Endothelial cell of umbilical vein (primary cell): Measurements from ENCODE around the gene SMARCE1. TPM values are rescaled to one million over a fixed set of nuclear protein-coding genes. Genes with fewer than 3 reads are reported as not detected.

ENCODE experiments used
- BruUV-seq: library from RNA; stranded (reverse); fragments of 400-500 nt; replicated peaks from 2 replicates; lab custom pipeline; 2021; lab: Mats Ljungman, UMichigan
- CTCF ChIA-PET: fragments of 300-600, 350-600 bp; sonication (Branson Sonifier 250); formaldehyde crosslinking; loops from one replicate; lab custom pipeline; 2021; ENCODE audit warnings: antibody characterized with exemption, inconsistent platforms; lab: Charles Lee
- POLR2A ChIA-PET: fragments of 300-600, 350-600 bp; sonication (Branson Sonifier 250); formaldehyde crosslinking; loops from one replicate; lab custom pipeline; 2021; ENCODE audit warnings: antibody characterized with exemption, inconsistent platforms; lab: Charles Lee
- DNase-seq: peaks from one replicate; pipeline ENCODE4 v3.0.0-alpha.2; 2011; ENCODE audit warnings: low read depth, low spot score
- FAIRE-seq: peaks from 2 replicates; lab custom pipeline; 2011; peaks lifted over from hg19 to GRCh38; lab: Jason Lieb, UNC
- H2AFZ ChIP-seq: 2 replicates; pipeline ENCODE4 v1.6.0; 2012; ENCODE audit warnings: low read depth, low read length, control low read depth, inconsistent platforms
- H3K27ac ChIP-seq: 2 replicates; pipeline ENCODE4 v1.5.1; 2011; ENCODE audit warnings: low read depth, mild to moderate bottlenecking, control low read depth, low read length, moderate library complexity; ENCODE audit not compliant: insufficient read depth
- H3K27me3 ChIP-seq, 2 experiments: 2 replicates each; pipeline versions ENCODE4 v1.6.0 to v1.6.1; 2011; ENCODE audit warnings: low read length in 2 of 2, mixed read lengths in 1 of 2; ENCODE audit not compliant: control insufficient read depth in 2 of 2, insufficient read depth in 2 of 2
- H3K36me3 ChIP-seq, 2 experiments: 2 replicates in 1 of 2; 3 replicates in 1 of 2; pipeline ENCODE4 v1.5.1; 2011; ENCODE audit warnings: low read length in 2 of 2, mild to moderate bottlenecking in 1 of 2, moderate library complexity in 1 of 2; ENCODE audit not compliant: control insufficient read depth in 2 of 2, insufficient read depth in 2 of 2; ENCODE audit errors: extremely low read depth in 1 of 2
- H3K4me1 ChIP-seq: 3 replicates; pipeline ENCODE4 v1.5.1; 2011; ENCODE audit warnings: mild to moderate bottlenecking, low read length; ENCODE audit not compliant: control insufficient read depth, insufficient read depth; ENCODE audit errors: extremely low read depth
- H3K4me2 ChIP-seq: 2 replicates; pipeline ENCODE4 v1.6.1; 2011; ENCODE audit warnings: low read length, control low read depth, mixed read lengths; ENCODE audit not compliant: insufficient read depth
- H3K4me3 ChIP-seq, 3 experiments: fragments of 200-600 bp in 1 of 3; sonication (generic), shearing (Covaris generic) in 1 of 3; replicated peaks in 1 of 3; 2 replicates each; pipeline ENCODE4 v1.5.1; 2011 to 2016; ENCODE audit warnings: control low read depth in 3 of 3, low read length in 3 of 3, mild to moderate bottlenecking in 2 of 3, inconsistent platforms in 1 of 3, low read depth in 1 of 3, moderate library complexity in 1 of 3; ENCODE audit not compliant: insufficient read depth in 1 of 3
- H3K79me2 ChIP-seq: 2 replicates; pipeline ENCODE4 v1.6.0; 2012; ENCODE audit warnings: low read length, inconsistent platforms; ENCODE audit not compliant: control insufficient read depth, insufficient read depth
- H3K9ac ChIP-seq: replicated peaks from 2 replicates; pipeline ENCODE3; 2011; ENCODE audit warnings: low read length, control low read depth; ENCODE audit not compliant: insufficient read depth; ENCODE audit errors: extremely low read depth
- H3K9me1 ChIP-seq: replicated peaks from 3 replicates; pipeline ENCODE4 v1.6.0; 2011; ENCODE audit warnings: mild to moderate bottlenecking, low read length; ENCODE audit not compliant: control insufficient read depth, insufficient read depth; ENCODE audit errors: extremely low read depth
- H3K9me3 ChIP-seq: replicated peaks from 2 replicates; pipeline ENCODE4 v1.5.1; 2012; ENCODE audit warnings: low read length, inconsistent platforms; ENCODE audit not compliant: control insufficient read depth, insufficient read depth
- H4K20me1 ChIP-seq: replicated peaks from 2 replicates; pipeline ENCODE3; 2011; ENCODE audit warnings: mild to moderate bottlenecking, low read length; ENCODE audit not compliant: control insufficient read depth, insufficient read depth; ENCODE audit errors: extremely low read depth
- EZH2 ChIP-seq: IDR thresholded peaks from 2 replicates; pipeline ENCODE4 v1.6.1; 2012; ENCODE audit warnings: borderline replicate concordance, low read depth, mild to moderate bottlenecking, moderate library complexity, low read length, inconsistent platforms; ENCODE audit not compliant: severe bottlenecking
- FOS ChIP-seq: IDR thresholded peaks from 2 replicates; pipeline ENCODE4 v1.6.1; 2011; ENCODE audit warnings: mild to moderate bottlenecking, low read length, moderate library complexity, borderline replicate concordance; ENCODE audit not compliant: insufficient read depth
- GATA2 ChIP-seq: IDR thresholded peaks from 2 replicates; pipeline ENCODE4 v1.7.0; 2011; ENCODE audit warnings: low read depth, mild to moderate bottlenecking, moderate library complexity, mixed read lengths, low read length; ENCODE audit not compliant: insufficient read length, insufficient read depth
- JUN ChIP-seq: IDR thresholded peaks from 2 replicates; pipeline ENCODE4 v1.6.1; 2011; ENCODE audit warnings: borderline replicate concordance, low read depth; ENCODE audit not compliant: insufficient read length, insufficient read depth
- MYC ChIP-seq: IDR thresholded peaks from one replicate; pipeline ENCODE4 v1.6.1; 2011; ENCODE audit warnings: mild to moderate bottlenecking, low read depth, low read length
- POLR2A ChIP-seq: IDR thresholded peaks from 2 replicates; pipeline ENCODE4 v1.6.1; 2012; ENCODE audit warnings: low read depth, mild to moderate bottlenecking, control low read depth, low read length
- POLR2AphosphoS5 ChIP-seq: IDR thresholded peaks from 2 replicates; pipeline ENCODE4 v1.6.1; 2012; ENCODE audit warnings: low read depth, mild to moderate bottlenecking, control low read depth, low read length, moderate library complexity; ENCODE audit not compliant: insufficient read depth
- dilution Hi-C: fragments of 300-500 bp; cut with MboI; formaldehyde crosslinking; loops from one replicate; pipeline ENCODE4 v1.15.0; 2019; ENCODE audit warnings: low sequenced_read_pairs; ENCODE audit not compliant: extremely low pct_ligation_motif_present
- intact Hi-C: fragments of 100-400 bp; cut with micrococcal nuclease; formaldehyde crosslinking; loops from one replicate; pipeline ENCODE4 v1.10.0; 2022
- polyA plus RNA-seq, 4 experiments: library from polyadenylated mRNA; depleted of rRNA in 3 of 4; stranded (reverse) in 3 of 4; unstranded in 1 of 4; fragments of >200 nt; gene quantifications; 2 replicates each; pipeline versions ENCODE4 v1.2.1 to v1.2.3, GENCODE V29; 2011 to 2012; ENCODE audit warnings: missing spikeins in 1 of 4
- total RNA-seq: library from RNA; stranded (reverse); gene quantifications from 2 replicates; pipeline ENCODE4 v1.2.3, GENCODE V29; 2021
- TF ChIP-seq, protein P1 (sequence below): IDR thresholded peaks from 2 replicates; pipeline ENCODE4 v1.6.1; 2011; ENCODE audit not compliant: insufficient read depth, insufficient read length
- TF ChIP-seq, protein P2 (sequence below), 2 donors: IDR thresholded peaks; 1 replicate in 1 of 2; 2 replicates in 1 of 2; pipeline ENCODE4 v1.5.1; 2011; ENCODE audit warnings: low read length in 2 of 2, mild to moderate bottlenecking in 2 of 2, moderate library complexity in 2 of 2, control low read depth in 1 of 2, inconsistent platforms in 1 of 2, low read depth in 1 of 2; ENCODE audit not compliant: insufficient read depth in 1 of 2; ENCODE audit errors: extremely low read depth in 1 of 2

SMARCE1 gene
- total and polyA plus RNA-seq, 2 donors (not counting 3 experiments of a cell fraction or from before 2014, with no cell fraction given): 28.4 to 127 TPM

GRCh38 chr17:40602445-40603443, 44.9 kb downstream of the SMARCE1 start:
- H3K27me3 ChIP-seq: peaks cover 10 to 20% of the 10 kb centered on the region in 2 experiments

More at GRCh38 chr17:40602445-40603443, 44.9 kb downstream of the SMARCE1 start:
- H3K4me2 ChIP-seq: no peak overlapping the region
- no TSS peak for BruUV-seq
- no peaks in the 10 kb centered on the region for H3K36me3 ChIP-seq
- dilution Hi-C loops (no loop called here), intact Hi-C loops (no loop called here)
- TF ChIP-seq JUN (no peak), FOS (no peak), EZH2 (no peak), POLR2A (no peak), GATA2 (no peak), POLR2AphosphoS5 (no peak), MYC (no peak)
- TF ChIP-seq, protein P1, sequence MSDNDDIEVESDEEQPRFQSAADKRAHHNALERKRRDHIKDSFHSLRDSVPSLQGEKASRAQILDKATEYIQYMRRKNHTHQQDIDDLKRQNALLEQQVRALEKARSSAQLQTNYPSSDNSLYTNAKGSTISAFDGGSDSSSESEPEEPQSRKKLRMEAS: no peak
- TF ChIP-seq, protein P2, sequence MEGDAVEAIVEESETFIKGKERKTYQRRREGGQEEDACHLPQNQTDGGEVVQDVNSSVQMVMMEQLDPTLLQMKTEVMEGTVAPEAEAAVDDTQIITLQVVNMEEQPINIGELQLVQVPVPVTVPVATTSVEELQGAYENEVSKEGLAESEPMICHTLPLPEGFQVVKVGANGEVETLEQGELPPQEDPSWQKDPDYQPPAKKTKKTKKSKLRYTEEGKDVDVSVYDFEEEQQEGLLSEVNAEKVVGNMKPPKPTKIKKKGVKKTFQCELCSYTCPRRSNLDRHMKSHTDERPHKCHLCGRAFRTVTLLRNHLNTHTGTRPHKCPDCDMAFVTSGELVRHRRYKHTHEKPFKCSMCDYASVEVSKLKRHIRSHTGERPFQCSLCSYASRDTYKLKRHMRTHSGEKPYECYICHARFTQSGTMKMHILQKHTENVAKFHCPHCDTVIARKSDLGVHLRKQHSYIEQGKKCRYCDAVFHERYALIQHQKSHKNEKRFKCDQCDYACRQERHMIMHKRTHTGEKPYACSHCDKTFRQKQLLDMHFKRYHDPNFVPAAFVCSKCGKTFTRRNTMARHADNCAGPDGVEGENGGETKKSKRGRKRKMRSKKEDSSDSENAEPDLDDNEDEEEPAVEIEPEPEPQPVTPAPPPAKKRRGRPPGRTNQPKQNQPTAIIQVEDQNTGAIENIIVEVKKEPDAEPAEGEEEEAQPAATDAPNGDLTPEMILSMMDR (IDR thresholded peaks at IDR 0.05; ENCODE audit: extremely low read depth in 1 of 2, insufficient read depth in 1 of 2, low read depth in 1 of 2, low read length in 2 of 2): no peak
- no peaks in the 10 kb centered on the region for H3K4me1 ChIP-seq
- H3K9me1 ChIP-seq: no peaks in the 10 kb centered on the region
- DNase-seq: no peak
- no peak for FAIRE-seq
- H3K9ac ChIP-seq: no peak overlapping the region
- no peak overlapping the region for H3K27ac ChIP-seq
- no peak overlapping the region for H3K4me3 ChIP-seq
- ChIA-PET POLR2A (no interaction called here), CTCF (interaction anchor here (2.4 kb wide), 1 partner anchor 17 kb away, joined by 8 read pairs; no protein-coding TSS in a partner anchor)
- no peak overlapping the region for H2AFZ ChIP-seq
- no peaks in the 10 kb centered on the region for H3K9me3 ChIP-seq
- no peaks in the 10 kb centered on the region for H4K20me1 ChIP-seq
- no peaks in the 10 kb centered on the region for H3K79me2 ChIP-seq
